Trophoblast cell (in vitro differentiated cells and primary cell): ENCODE measurements around the gene GNL3.
A peak's percentile ranks its signal among the peaks of the same experiment; 100 is the strongest.

Source experiments
- DNase-seq, 2 donors: peaks; one replicate each; pipeline ENCODE4 v3.0.0-alpha.2; 2016
- H2AFZ ChIP-seq: 2 replicates; pipeline ENCODE4 v1.6.1; 2013; ENCODE audit warnings: low read length, moderate library complexity, mild to moderate bottlenecking; ENCODE audit not compliant: insufficient read depth, poor library complexity
- H2AK5ac ChIP-seq: 2 replicates; pipeline ENCODE4 v1.6.1; 2013; ENCODE audit warnings: mild to moderate bottlenecking, low read length
- H2BK120ac ChIP-seq: 2 replicates; pipeline ENCODE4 v1.6.1; 2013; ENCODE audit warnings: low read length, mild to moderate bottlenecking, moderate library complexity; ENCODE audit not compliant: insufficient read depth, poor library complexity
- H2BK12ac ChIP-seq: 2 replicates; pipeline ENCODE4 v1.6.1; 2013; ENCODE audit warnings: mild to moderate bottlenecking, low read length, moderate library complexity
- H2BK5ac ChIP-seq: 2 replicates; pipeline ENCODE4 v1.6.1; 2013; ENCODE audit warnings: low read length, low read depth, moderate library complexity, mild to moderate bottlenecking; ENCODE audit not compliant: poor library complexity
- H3K14ac ChIP-seq: 2 replicates; pipeline ENCODE4 v1.6.1; 2013; ENCODE audit warnings: mild to moderate bottlenecking, low read length
- H3K18ac ChIP-seq: 2 replicates; pipeline ENCODE4 v1.6.1; 2013; ENCODE audit warnings: mild to moderate bottlenecking, low read length
- H3K23ac ChIP-seq: 2 replicates; pipeline ENCODE4 v1.6.1; 2013; ENCODE audit warnings: low read length
- H3K27ac ChIP-seq: 2 replicates; pipeline ENCODE4 v1.5.1; 2013; ENCODE audit warnings: low read depth, mild to moderate bottlenecking, inconsistent platforms, low read length, moderate library complexity
- H3K27me3 ChIP-seq: 2 replicates; pipeline ENCODE4 v1.6.1; 2013; ENCODE audit warnings: inconsistent platforms, mild to moderate bottlenecking, low read length, moderate library complexity; ENCODE audit not compliant: insufficient read depth
- H3K36me3 ChIP-seq, 2 experiments: 1 replicate in 1 of 2; 2 replicates in 1 of 2; pipeline ENCODE4 v1.6.1; 2013; ENCODE audit warnings: low read length in 2 of 2, mild to moderate bottlenecking in 2 of 2, moderate library complexity in 1 of 2; ENCODE audit not compliant: insufficient read depth in 2 of 2, control insufficient read depth in 1 of 2
- H3K4ac ChIP-seq: 2 replicates; pipeline ENCODE4 v1.6.1; 2013; ENCODE audit warnings: low read depth, mild to moderate bottlenecking, low read length, moderate library complexity
- H3K4me1 ChIP-seq, 2 experiments: 1 replicate in 1 of 2; 2 replicates in 1 of 2; pipeline ENCODE4 v1.6.1; 2013; ENCODE audit warnings: low read length in 2 of 2, mild to moderate bottlenecking in 2 of 2, moderate library complexity in 1 of 2; ENCODE audit not compliant: insufficient read depth in 2 of 2, control insufficient read depth in 1 of 2
- H3K4me2 ChIP-seq: 2 replicates; pipeline ENCODE4 v1.6.1; 2013; ENCODE audit warnings: inconsistent platforms, mild to moderate bottlenecking, low read length, moderate library complexity
- H3K4me3 ChIP-seq: 2 replicates; pipeline ENCODE4 v1.5.1; 2013; ENCODE audit warnings: mild to moderate bottlenecking, low read depth, low read length, inconsistent platforms
- H3K79me1 ChIP-seq: one replicate; pipeline ENCODE4 v1.6.1; 2013; ENCODE audit warnings: low read length
- H3K79me2 ChIP-seq: 2 replicates; pipeline ENCODE4 v1.6.1; 2013; ENCODE audit warnings: low read length, mild to moderate bottlenecking; ENCODE audit not compliant: control insufficient read depth, insufficient read depth, poor library complexity
- H3K9ac ChIP-seq: 2 replicates; pipeline ENCODE4 v1.6.1; 2013; ENCODE audit warnings: mild to moderate bottlenecking, low read length
- H3K9me3 ChIP-seq: 2 replicates; pipeline ENCODE4 v1.6.1; 2013; ENCODE audit warnings: low read depth, mild to moderate bottlenecking, control low read depth, inconsistent platforms, low read length; ENCODE audit not compliant: insufficient read depth
- H4K12ac ChIP-seq: 2 replicates; pipeline ENCODE4 v1.6.1; 2013; ENCODE audit warnings: low read depth, mild to moderate bottlenecking, low read length, moderate library complexity
- H4K8ac ChIP-seq: 2 replicates; pipeline ENCODE4 v1.6.1; 2013; ENCODE audit warnings: low read depth, mild to moderate bottlenecking, low read length, moderate library complexity
- H4K91ac ChIP-seq: one replicate; pipeline ENCODE4 v1.6.1; 2013; ENCODE audit warnings: low read depth, mild to moderate bottlenecking, low read length, moderate library complexity
- WGBS: extraction: QIAGEN DNeasy Blood & Tissue Kit; methylation state at CpG from one replicate; pipeline ENCODE4 v1.1.7; 2013; ENCODE audit warnings: missing lambda C conversion rate; ENCODE audit not compliant: insufficient read length, insufficient coverage; ENCODE audit errors: extremely low coverage; 5-methylcytosine and 5-hydroxymethylcytosine counted together

The GNL3 gene

DNA sequence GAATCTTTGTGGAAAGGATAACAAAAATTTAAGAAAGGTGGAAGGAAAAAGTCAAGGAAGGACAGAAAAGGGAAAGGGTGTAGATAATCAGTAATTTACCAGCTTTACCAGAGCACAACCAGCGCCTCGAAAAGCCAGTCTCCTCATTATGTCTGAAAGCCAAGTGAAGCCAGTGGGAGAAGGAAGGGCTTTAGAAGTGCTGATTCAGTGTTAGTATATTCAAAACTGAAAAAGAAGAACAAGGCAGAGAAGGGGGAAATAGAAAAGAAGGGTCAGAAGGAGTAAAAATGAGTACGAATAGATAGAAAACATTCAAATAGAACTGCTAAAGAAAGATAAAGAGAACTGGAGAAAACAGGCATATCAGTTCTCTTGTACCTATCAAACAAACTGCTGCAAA is 4.2 kb upstream of the GNL3 start:
- Histone ChIP-seq H3K27ac (no peak overlapping the region), H2AK5ac (no peak overlapping the region), H3K79me1 (peaks cover 7% of the 10 kb centered on the region), H4K91ac (no peak overlapping the region), H3K14ac (no peak overlapping the region), H2BK12ac (no peak overlapping the region), H3K9me3 (no peaks in the 10 kb centered on the region), H2AFZ (no peak overlapping the region), H3K36me3 (peaks cover 15 to 22% of the 10 kb centered on the region in 2 experiments), H3K4ac (peak overlapping the region; percentile 72), H4K8ac (no peak overlapping the region), H4K12ac (no peak overlapping the region), H2BK120ac (no peak overlapping the region), H3K27me3 (no peaks in the 10 kb centered on the region), H3K4me3 (no peak overlapping the region), H3K23ac (no peak overlapping the region), H2BK5ac (no peak overlapping the region), H3K9ac (no peak overlapping the region), H3K79me2 (peaks cover 13% of the 10 kb centered on the region), H3K18ac (no peak overlapping the region), H3K4me2 (no peak overlapping the region), H3K4me1 (peaks cover 0 to 3% of the 10 kb centered on the region in 2 experiments)
- no CpG with 5 or more reads among the region's 3 CpGs for WGBS
- no peak for DNase-seq

DNA sequence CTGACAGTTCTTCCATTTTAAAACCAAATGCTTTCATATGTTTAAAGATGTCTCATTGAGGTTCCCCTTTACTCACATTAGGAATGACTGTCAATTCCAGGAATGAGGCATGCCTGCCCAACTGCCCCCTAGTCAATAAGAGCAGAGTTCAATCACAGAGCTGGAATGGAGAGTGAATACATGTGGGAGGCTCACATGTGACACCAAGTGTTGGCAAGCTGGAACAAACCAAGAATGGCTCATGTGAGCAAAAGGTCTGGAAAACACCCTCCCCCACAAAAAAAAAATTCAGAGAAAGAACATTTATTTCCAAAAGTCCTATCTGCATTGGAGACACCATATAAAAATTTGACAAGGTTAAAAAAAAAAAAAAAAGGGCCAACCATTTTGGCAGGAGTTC is 3.8 kb upstream of the GNL3 start:
- no peak overlapping the region for H2BK5ac ChIP-seq
- no peak overlapping the region for H3K27ac ChIP-seq
- H3K4me1 ChIP-seq = peaks cover 2 to 3% of the 10 kb centered on the region in 2 experiments
- no peak overlapping the region for H3K4me2 ChIP-seq
- no peak overlapping the region for H3K23ac ChIP-seq
- H3K27me3 ChIP-seq = no peaks in the 10 kb centered on the region
- no peak overlapping the region for H2AK5ac ChIP-seq
- no peak overlapping the region for H3K9ac ChIP-seq
- no peak overlapping the region for H2BK120ac ChIP-seq
- H2AFZ ChIP-seq = no peak overlapping the region
- H3K4ac ChIP-seq = no peak overlapping the region
- H2BK12ac ChIP-seq = no peak overlapping the region
- H3K79me1 ChIP-seq = peaks cover 7% of the 10 kb centered on the region
- H4K91ac ChIP-seq = no peak overlapping the region
- H3K9me3 ChIP-seq = no peaks in the 10 kb centered on the region
- H4K8ac ChIP-seq = no peak overlapping the region
- peaks cover 13% of the 10 kb centered on the region for H3K79me2 ChIP-seq
- no peak overlapping the region for H3K4me3 ChIP-seq
- DNase-seq = peak; percentile 29 to 45
- peaks cover 15 to 20% of the 10 kb centered on the region in 2 experiments for H3K36me3 ChIP-seq
- H3K18ac ChIP-seq = no peak overlapping the region
- no peak overlapping the region for H3K14ac ChIP-seq
- no peak overlapping the region for H4K12ac ChIP-seq

DNA sequence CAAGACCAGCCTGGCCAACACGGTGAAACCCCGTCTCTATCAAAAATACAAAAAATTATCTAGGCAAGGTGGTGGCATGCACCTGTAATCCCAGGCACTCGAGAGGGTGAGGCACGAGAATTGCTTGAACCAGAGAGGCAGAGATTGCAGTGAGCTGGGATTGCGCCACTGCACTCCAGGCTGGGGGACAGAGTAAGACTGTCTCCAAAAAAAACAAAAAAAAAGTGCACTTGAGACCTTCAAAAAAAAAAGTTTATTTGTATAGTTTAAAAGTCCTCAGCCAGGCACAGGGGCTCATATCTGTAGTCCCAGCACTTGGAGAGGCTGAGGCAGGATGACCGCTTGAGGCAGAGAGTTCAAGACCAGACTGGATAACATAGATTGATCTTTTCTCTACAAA is 2.2 kb upstream of the GNL3 start:
- H3K79me1 ChIP-seq = peaks cover 7% of the 10 kb centered on the region
- H4K12ac ChIP-seq = no peak overlapping the region
- H2AFZ ChIP-seq = no peak overlapping the region
- H3K9me3 ChIP-seq = no peaks in the 10 kb centered on the region
- no peak overlapping the region for H4K91ac ChIP-seq
- DNase-seq = no peak
- no peak overlapping the region for H4K8ac ChIP-seq
- no peak overlapping the region for H3K4me2 ChIP-seq
- no CpG with 5 or more reads among the region's 6 CpGs for WGBS
- H3K4ac ChIP-seq = peak overlapping the region; percentile 68
- H3K27ac ChIP-seq = no peak overlapping the region
- H2BK5ac ChIP-seq = no peak overlapping the region
- no peak overlapping the region for H2AK5ac ChIP-seq
- H3K9ac ChIP-seq = no peak overlapping the region
- H3K36me3 ChIP-seq = peaks cover 13 to 20% of the 10 kb centered on the region in 2 experiments
- no peaks in the 10 kb centered on the region for H3K27me3 ChIP-seq
- H3K23ac ChIP-seq = no peak overlapping the region
- H3K14ac ChIP-seq = no peak overlapping the region
- peaks cover 15% of the 10 kb centered on the region for H3K79me2 ChIP-seq
- H2BK12ac ChIP-seq = no peak overlapping the region
- H2BK120ac ChIP-seq = no peak overlapping the region
- H3K4me1 ChIP-seq = peaks cover 2 to 3% of the 10 kb centered on the region in 2 experiments
- no peak overlapping the region for H3K18ac ChIP-seq
- H3K4me3 ChIP-seq = no peak overlapping the region

DNA sequence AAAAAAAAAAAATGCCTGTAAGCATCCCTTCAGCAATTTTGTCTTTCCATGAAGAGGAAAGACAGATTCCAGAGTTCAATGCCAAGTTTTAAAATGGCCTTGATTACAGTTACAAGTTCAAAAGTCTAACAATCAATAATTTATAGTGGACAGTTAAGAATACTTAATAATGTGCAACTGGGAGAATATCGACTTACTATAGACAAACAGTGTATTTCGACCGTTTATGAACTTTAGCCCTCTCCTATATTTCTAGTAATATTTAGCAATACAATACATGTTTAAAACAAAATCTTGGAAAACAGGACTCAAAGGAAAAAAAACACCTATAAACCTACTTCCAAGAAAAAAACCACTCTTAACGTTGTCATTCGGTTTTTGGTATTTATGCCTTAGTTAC is 1.6 kb upstream of the GNL3 start:
- Histone ChIP-seq H4K91ac (no peak overlapping the region), H3K14ac (no peak overlapping the region), H4K8ac (no peak overlapping the region), H3K4me3 (no peak overlapping the region), H2BK120ac (no peak overlapping the region), H2AFZ (no peak overlapping the region), H2BK12ac (no peak overlapping the region), H3K79me1 (peaks cover 7% of the 10 kb centered on the region), H3K27me3 (no peaks in the 10 kb centered on the region), H3K79me2 (peaks cover 15% of the 10 kb centered on the region), H2AK5ac (no peak overlapping the region), H2BK5ac (no peak overlapping the region), H3K4ac (no peak overlapping the region), H3K36me3 (peaks cover 13 to 23% of the 10 kb centered on the region in 2 experiments), H3K9ac (no peak overlapping the region), H3K4me2 (no peak overlapping the region), H3K27ac (no peak overlapping the region), H3K18ac (no peak overlapping the region), H3K4me1 (peaks cover 2 to 3% of the 10 kb centered on the region in 2 experiments), H4K12ac (no peak overlapping the region), H3K23ac (no peak overlapping the region), H3K9me3 (no peaks in the 10 kb centered on the region)
- no CpG with 5 or more reads among the region's 5 CpGs for WGBS
- no peak for DNase-seq
